ENCODE results near the gene CNNM3. TPM values are rescaled to one million over a fixed set of nuclear protein-coding genes. Genes with fewer than 3 reads are reported as not detected.

The CNNM3 gene
- total RNA-seq, 4 donors from 2014 or later: 21.8 to 27.8 (median 22.9) TPM

DNA sequence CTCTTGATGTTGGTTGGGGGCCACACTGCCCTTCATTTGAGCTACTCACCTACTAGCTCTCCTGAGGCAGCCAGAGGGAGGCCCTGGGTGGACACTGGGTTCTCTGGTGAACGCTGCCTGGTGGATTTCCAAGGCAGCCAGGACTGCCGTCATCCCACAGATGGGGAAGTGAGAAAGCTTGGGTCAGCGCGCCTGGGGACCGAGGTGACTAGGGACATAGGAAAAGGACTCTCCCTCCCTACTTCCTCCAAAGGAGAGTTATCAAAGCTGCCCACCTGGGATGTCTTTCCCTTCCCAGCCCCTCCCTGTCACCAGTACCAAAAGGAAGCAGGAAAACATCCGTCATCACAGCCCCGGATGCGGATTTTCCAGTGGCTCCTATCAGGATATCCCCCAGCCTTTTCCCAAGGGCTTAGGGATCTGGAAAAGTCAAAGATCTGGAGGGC is 57.6 kb downstream of the CNNM3 start:
- peak in 1 of 2 donors; percentile 36 for DNase-seq (ENCODE audit: low spot score in 2 of 2)
- H3K4me1 ChIP-seq: peaks cover 0 to 69% (median 39%) of the 10 kb centered on the region in 4 donors
- peak overlapping the region; percentile 25 to 99 (median 70) for H3K27ac ChIP-seq
- WGBS, 2 donors: 43 to 71% methylated on average over 7 to 8 of the region's 8 CpGs
- no peaks in the 10 kb centered on the region for H3K36me3 ChIP-seq
- no peak overlapping the region for H3K4me3 ChIP-seq
- TF ChIP-seq, protein P1, sequence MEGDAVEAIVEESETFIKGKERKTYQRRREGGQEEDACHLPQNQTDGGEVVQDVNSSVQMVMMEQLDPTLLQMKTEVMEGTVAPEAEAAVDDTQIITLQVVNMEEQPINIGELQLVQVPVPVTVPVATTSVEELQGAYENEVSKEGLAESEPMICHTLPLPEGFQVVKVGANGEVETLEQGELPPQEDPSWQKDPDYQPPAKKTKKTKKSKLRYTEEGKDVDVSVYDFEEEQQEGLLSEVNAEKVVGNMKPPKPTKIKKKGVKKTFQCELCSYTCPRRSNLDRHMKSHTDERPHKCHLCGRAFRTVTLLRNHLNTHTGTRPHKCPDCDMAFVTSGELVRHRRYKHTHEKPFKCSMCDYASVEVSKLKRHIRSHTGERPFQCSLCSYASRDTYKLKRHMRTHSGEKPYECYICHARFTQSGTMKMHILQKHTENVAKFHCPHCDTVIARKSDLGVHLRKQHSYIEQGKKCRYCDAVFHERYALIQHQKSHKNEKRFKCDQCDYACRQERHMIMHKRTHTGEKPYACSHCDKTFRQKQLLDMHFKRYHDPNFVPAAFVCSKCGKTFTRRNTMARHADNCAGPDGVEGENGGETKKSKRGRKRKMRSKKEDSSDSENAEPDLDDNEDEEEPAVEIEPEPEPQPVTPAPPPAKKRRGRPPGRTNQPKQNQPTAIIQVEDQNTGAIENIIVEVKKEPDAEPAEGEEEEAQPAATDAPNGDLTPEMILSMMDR (IDR thresholded peaks at IDR 0.05): no peak
- TF ChIP-seq POLR2A (IDR thresholded peaks at IDR 0.05): no peak
- TF ChIP-seq EP300 (IDR thresholded peaks at IDR 0.05): peak in 1 of 2 donors; percentile 18
- H3K27me3 ChIP-seq: no peaks in the 10 kb centered on the region
- no peaks in the 10 kb centered on the region for H3K9me3 ChIP-seq

DNA sequence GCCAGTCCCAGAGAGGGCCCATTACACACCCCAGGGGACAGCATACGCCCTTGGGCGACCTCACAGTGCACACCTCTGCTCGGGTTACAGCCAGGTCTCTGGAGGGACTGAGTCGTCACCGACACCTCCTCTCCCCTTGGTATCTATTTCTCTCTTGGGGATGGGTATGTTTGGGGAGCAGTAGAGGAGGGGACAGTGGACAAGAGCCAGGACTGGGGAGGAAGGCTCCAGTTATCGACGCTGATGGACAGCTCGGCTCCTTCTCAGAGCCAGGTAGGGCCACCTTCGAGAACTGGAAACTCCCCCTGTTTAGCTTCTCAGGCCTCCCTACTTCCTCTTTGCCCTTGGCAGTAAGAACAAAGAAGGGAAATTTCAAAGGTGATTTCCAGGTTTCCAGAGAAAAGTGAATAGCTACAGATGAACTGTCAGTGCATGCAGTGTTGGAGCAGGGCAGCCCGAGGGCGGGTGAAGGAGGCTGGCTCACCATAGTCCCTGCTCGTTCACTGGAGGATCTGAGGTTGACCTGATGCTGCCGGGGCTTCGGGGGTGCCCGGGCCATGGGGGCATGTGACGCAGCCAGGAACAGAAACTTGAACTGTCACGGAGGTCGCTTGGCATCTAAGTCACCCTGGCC is 58.2 kb downstream of the CNNM3 start:
- Histone ChIP-seq H3K27ac (peak overlapping the region; percentile 4 to 99 (median 70)), H3K4me1 (peaks cover 0 to 69% (median 39%) of the 10 kb centered on the region in 4 donors), H3K36me3 (no peaks in the 10 kb centered on the region), H3K4me3 (peak overlapping the region in 1 of 4 donors; percentile 3), H3K27me3 (no peaks in the 10 kb centered on the region), H3K9me3 (no peaks in the 10 kb centered on the region)
- WGBS, 2 donors: 37 to 57% methylated on average over 18 of the region's 18 CpGs
- TF ChIP-seq POLR2A (IDR thresholded peaks at IDR 0.05): no peak
- TF ChIP-seq EP300 (IDR thresholded peaks at IDR 0.05): no peak
- TF ChIP-seq, protein P1 (IDR thresholded peaks at IDR 0.05): no peak
- no peak for DNase-seq (ENCODE audit: low spot score in 2 of 2)

DNA sequence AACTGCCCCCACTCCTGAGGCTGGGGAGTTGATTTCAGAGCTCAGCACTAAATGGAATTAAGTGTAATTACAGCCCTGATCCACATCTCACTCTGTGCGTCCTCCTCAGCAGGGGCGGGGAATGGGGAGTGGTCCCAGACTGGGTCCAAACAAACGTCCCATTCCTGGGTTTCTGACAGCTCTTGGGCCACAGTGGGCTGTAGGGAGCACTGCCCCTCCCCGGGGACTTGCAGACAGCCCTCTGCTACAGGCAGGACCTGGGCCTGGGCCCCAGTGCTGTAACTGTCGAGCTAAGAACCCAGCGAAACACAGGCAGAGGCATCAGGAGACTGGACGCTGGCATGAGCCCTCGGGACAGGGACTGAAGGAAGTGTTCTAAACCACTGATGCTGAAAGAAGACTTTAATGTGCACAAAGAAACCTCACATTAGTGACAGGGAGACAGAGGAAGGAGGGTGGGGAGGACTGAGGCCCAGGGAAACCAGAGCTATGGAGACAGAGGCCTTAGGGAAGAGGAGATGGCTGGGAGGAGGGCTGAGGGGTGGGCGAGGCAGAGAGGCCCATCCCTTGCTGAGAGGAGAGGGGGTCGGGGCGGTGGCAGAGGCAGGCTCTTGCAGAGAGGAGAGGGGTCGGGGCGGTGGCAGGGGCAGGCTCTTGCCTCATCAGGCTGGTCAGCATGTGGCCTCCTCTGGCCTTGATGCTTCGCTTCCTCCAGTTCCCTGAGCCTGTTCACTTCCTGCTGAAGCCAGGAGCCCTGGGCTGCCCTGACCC is 59.6 kb downstream of the CNNM3 start:
- TF ChIP-seq POLR2A (IDR thresholded peaks at IDR 0.05) (no peak), EP300 (IDR thresholded peaks at IDR 0.05) (no peak)
- TF ChIP-seq, protein P1 (IDR thresholded peaks at IDR 0.05): no peak
- no peak for DNase-seq (ENCODE audit: low spot score in 2 of 2)
- H3K9me3 ChIP-seq: no peaks in the 10 kb centered on the region
- H3K36me3 ChIP-seq: no peaks in the 10 kb centered on the region
- H3K4me3 ChIP-seq: no peak overlapping the region
- peaks cover 0 to 65% (median 37%) of the 10 kb centered on the region in 4 donors for H3K4me1 ChIP-seq
- H3K27me3 ChIP-seq: no peaks in the 10 kb centered on the region
- H3K27ac ChIP-seq: peak overlapping the region in 3 of 4 donors; percentile 5 to 99 (median 98)
- 50 to 53% methylated on average over 10 to 14 of the region's 14 CpGs for WGBS, 2 donors

DNA sequence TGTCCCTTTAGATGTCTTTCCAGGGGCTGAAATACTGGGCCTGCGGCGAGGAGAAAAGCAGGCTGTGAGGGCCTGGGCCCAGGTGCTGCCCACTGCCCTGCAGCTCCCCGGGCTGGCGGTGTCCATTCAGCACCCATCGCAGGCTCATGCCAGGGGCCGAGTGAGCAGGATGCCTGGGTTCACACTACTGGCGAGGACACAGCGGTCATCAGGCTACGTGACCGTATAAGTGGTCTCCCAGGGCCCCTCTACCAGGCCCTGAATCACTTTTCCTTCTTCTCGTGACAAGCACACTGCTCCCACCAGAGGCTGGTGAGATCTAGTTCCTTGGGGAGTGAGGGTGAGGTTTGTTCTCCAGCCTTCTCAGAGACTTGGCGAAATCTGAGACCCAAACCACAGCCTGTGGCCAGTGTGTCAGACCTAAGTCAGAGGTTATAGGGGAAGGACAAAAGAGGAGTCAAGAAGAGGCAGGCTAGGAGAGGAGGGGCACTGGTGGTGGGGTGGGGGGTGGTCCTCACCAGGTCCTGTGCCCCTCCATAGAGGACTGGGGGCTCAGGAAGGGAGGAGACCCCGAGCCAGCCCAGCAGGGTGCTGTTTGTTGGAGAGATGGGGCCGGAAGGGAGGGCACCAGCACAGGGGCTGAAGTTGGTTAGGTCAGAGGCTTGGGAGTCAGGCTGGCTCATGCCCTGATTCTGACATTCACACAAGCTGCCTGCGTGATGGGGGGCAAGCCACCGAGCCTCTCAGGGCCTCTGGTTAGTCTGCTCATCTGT is 60.4 kb downstream of the CNNM3 start:
- WGBS, 2 donors: 72 to 79% methylated on average over 16 of the region's 16 CpGs
- TF ChIP-seq, protein P1 (IDR thresholded peaks at IDR 0.05): no peak
- no peak for TF ChIP-seq EP300 (IDR thresholded peaks at IDR 0.05)
- no peak for TF ChIP-seq POLR2A (IDR thresholded peaks at IDR 0.05)
- Histone ChIP-seq H3K4me3 (no peak overlapping the region), H3K4me1 (peaks cover 0 to 64% (median 38%) of the 10 kb centered on the region in 4 donors), H3K36me3 (no peaks in the 10 kb centered on the region), H3K27me3 (no peaks in the 10 kb centered on the region), H3K27ac (peak overlapping the region in 3 of 4 donors; percentile 5 to 99 (median 98)), H3K9me3 (no peaks in the 10 kb centered on the region)
- no peak for DNase-seq (ENCODE audit: low spot score in 2 of 2)
